Upper lobe of left lung (tissue), 6 donors: ENCODE measurements around the gene DCAKD. TPM values are rescaled to one million over a fixed set of nuclear protein-coding genes. Genes with fewer than 3 reads are reported as not detected.

Source experiments
- ATAC-seq, 2 donors: fragments of 200-7000 bp; cut with Tn5 transposase; one replicate each; pipeline ENCODE4 v1.9.1; 2022; ENCODE audit warnings: mild to moderate bottlenecking in 2 of 2, moderate library complexity in 2 of 2; ENCODE audit not compliant: low FRiP score in 2 of 2
- DNase-seq, 2 donors: peaks; one replicate each; pipeline ENCODE4 v3.0.0-alpha.2; 2019 to 2020
- H3K27ac ChIP-seq, 4 donors: fragments of 200-600 bp; sonication (generic); one replicate each; pipeline ENCODE4 v1.5.1; 2016 to 2019
- H3K27me3 ChIP-seq, 4 donors: fragments of 200-600 bp; sonication (generic); one replicate each; pipeline ENCODE4 v1.5.1; 2017 to 2019
- H3K36me3 ChIP-seq, 4 donors: fragments of 200-600 bp; sonication (generic); one replicate each; pipeline ENCODE4 v1.5.1; 2016 to 2019
- H3K4me1 ChIP-seq, 4 donors: fragments of 200-600 bp; sonication (generic); one replicate each; pipeline ENCODE4 v1.5.1; 2018 to 2019
- H3K4me3 ChIP-seq, 4 donors: fragments of 200-600 bp; sonication (generic); one replicate each; pipeline ENCODE4 v1.5.1; 2017 to 2019; ENCODE audit warnings: mild to moderate bottlenecking in 2 of 4, moderate library complexity in 1 of 4
- H3K9me3 ChIP-seq, 4 donors: fragments of 200-600 bp; sonication (generic); one replicate each; pipeline ENCODE4 v1.5.1; 2018 to 2019
- EP300 ChIP-seq, 4 donors: sonication (generic); formaldehyde crosslinking; IDR thresholded peaks; one replicate each; pipeline ENCODE4 v1.5.1; 2017; ENCODE audit warnings: antibody characterized with exemption in 4 of 4, control low read depth in 2 of 4
- POLR2A ChIP-seq, 4 donors: fragments of 450-650 bp; IDR thresholded peaks; one replicate each; pipeline ENCODE4 v1.5.1; 2016 to 2017; ENCODE audit warnings: antibody characterized with exemption in 4 of 4, mild to moderate bottlenecking in 2 of 4
- POLR2AphosphoS5 ChIP-seq, 2 donors: sonication (generic); formaldehyde crosslinking; IDR thresholded peaks; one replicate each; pipeline ENCODE4 v1.5.1; 2017; ENCODE audit warnings: antibody characterized with exemption in 2 of 2
- WGBS, 2 donors: methylation state at CpG; one replicate each; pipeline ENCODE4 v1.1.5; 2017 to 2018; 5-methylcytosine and 5-hydroxymethylcytosine counted together
- small RNA-seq, 4 donors: library from RNA; depleted of rRNA; stranded (forward); fragments of <200 nt; gene quantifications; one replicate each; pipeline ENCODE3, GENCODE V24; 2016
- total RNA-seq, 6 donors: library from RNA; depleted of rRNA in 4 of 6; stranded (reverse); fragments of >200 nt in 4 of 6; gene quantifications; one replicate each; pipeline versions ENCODE4 v1.1.0 to v1.2.1, GENCODE V29; 2016 to 2021
- TF ChIP-seq, protein P1 (sequence below), 6 experiments: fragments of 450-650 bp in 4 of 6; fragments of 200-600 bp in 2 of 6; sonication (generic) in 2 of 6; IDR thresholded peaks; one replicate each; pipeline ENCODE4 v1.5.1; 2016 to 2019; ENCODE audit warnings: antibody characterized with exemption in 6 of 6
- donor health status: DM: no; HTN: no; CAD: no; lungs with moderate emphysema.
- donor health status: DM: no; HTN: yes; CAD: no; lungs with severe emphysema.

Gene DCAKD
- total RNA-seq, 6 donors from 2014 or later: 16.0 to 29.3 (median 22.2) TPM

DNA sequence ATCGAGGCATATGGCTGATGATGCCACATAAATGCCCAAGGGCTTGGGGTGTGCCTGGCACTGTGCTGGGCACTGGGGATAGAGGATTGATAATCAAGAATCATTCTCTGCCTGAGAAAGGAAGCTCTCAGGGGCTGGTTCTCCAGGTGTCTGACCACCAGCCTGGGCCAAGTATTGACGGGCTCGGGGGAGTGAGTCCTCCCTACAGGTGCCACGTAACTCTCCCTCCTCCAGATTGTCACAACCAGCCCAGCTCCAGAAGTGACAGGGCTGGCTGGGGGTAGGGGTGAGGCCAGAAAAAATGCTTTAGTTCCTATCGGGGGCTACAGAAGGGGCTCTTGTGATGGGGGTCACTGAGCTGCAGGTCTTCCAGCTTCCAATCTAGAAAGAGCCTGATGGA is 72.6 kb downstream of the DCAKD start:
- Histone ChIP-seq H3K36me3 (no peaks in the 10 kb centered on the region), H3K27ac (no peak overlapping the region), H3K9me3 (no peaks in the 10 kb centered on the region), H3K27me3 (no peaks in the 10 kb centered on the region), H3K4me1 (peaks cover 0 to 15% (median 6%) of the 10 kb centered on the region in 4 donors), H3K4me3 (no peak overlapping the region)
- TF ChIP-seq POLR2A (IDR thresholded peaks at IDR 0.05): no peak
- TF ChIP-seq, protein P1, sequence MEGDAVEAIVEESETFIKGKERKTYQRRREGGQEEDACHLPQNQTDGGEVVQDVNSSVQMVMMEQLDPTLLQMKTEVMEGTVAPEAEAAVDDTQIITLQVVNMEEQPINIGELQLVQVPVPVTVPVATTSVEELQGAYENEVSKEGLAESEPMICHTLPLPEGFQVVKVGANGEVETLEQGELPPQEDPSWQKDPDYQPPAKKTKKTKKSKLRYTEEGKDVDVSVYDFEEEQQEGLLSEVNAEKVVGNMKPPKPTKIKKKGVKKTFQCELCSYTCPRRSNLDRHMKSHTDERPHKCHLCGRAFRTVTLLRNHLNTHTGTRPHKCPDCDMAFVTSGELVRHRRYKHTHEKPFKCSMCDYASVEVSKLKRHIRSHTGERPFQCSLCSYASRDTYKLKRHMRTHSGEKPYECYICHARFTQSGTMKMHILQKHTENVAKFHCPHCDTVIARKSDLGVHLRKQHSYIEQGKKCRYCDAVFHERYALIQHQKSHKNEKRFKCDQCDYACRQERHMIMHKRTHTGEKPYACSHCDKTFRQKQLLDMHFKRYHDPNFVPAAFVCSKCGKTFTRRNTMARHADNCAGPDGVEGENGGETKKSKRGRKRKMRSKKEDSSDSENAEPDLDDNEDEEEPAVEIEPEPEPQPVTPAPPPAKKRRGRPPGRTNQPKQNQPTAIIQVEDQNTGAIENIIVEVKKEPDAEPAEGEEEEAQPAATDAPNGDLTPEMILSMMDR (IDR thresholded peaks at IDR 0.05): no peak
- no peak for TF ChIP-seq EP300 (IDR thresholded peaks at IDR 0.05)
- no peak for TF ChIP-seq POLR2AphosphoS5 (IDR thresholded peaks at IDR 0.05)
- ATAC-seq (no peak), DNase-seq (no peak)
- WGBS, 2 donors: 86 to 93% methylated on average over 5 of the region's 5 CpGs

GRCh38 chr17:44977814-44978550 is 73.5 kb downstream of the DCAKD start:
- Histone ChIP-seq H3K36me3 (no peaks in the 10 kb centered on the region), H3K4me1 (peaks cover 0 to 15% (median 6%) of the 10 kb centered on the region in 4 donors), H3K27ac (no peak overlapping the region), H3K27me3 (no peaks in the 10 kb centered on the region), H3K9me3 (no peaks in the 10 kb centered on the region), H3K4me3 (no peak overlapping the region)
- DNase-seq: no peak
- TF ChIP-seq POLR2AphosphoS5 (IDR thresholded peaks at IDR 0.05): no peak
- no peak for TF ChIP-seq EP300 (IDR thresholded peaks at IDR 0.05)
- TF ChIP-seq, protein P1 (IDR thresholded peaks at IDR 0.05): no peak
- no peak for TF ChIP-seq POLR2A (IDR thresholded peaks at IDR 0.05)
- WGBS, 2 donors: 65 to 73% methylated on average over 7 of the region's 7 CpGs
- ATAC-seq: no peak

DNA sequence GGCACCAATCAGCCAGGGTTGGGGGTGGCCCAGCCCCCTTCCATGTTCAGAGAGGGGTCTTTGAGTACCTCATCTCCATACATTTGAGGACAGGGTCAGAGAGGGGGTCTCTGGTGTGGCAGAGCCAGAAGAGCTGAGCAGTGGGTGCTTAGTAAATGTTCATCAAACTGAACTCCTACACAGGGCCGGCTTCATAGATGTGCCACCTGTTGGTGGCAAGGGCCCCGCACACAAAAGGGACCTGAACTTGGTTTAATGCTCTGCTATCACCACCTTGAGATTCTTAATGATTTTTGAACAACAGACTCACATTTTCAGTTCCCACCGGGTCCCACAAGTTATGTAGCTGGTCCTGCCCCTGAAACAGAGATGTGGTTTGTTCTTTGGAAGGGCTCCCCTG is 74.4 kb downstream of the DCAKD start:
- DNase-seq (no peak), ATAC-seq (no peak)
- no peaks in the 10 kb centered on the region for H3K9me3 ChIP-seq
- peaks cover 0 to 15% (median 6%) of the 10 kb centered on the region in 4 donors for H3K4me1 ChIP-seq
- H3K4me3 ChIP-seq: no peak overlapping the region
- 56 to 88% methylated on average over 1 to 3 of the region's 3 CpGs for WGBS, 2 donors
- H3K36me3 ChIP-seq: no peaks in the 10 kb centered on the region
- no peak overlapping the region for H3K27ac ChIP-seq
- H3K27me3 ChIP-seq: no peaks in the 10 kb centered on the region
- TF ChIP-seq POLR2AphosphoS5 (IDR thresholded peaks at IDR 0.05) (no peak), POLR2A (IDR thresholded peaks at IDR 0.05) (no peak), EP300 (IDR thresholded peaks at IDR 0.05) (no peak)
- TF ChIP-seq, protein P1 (IDR thresholded peaks at IDR 0.05): no peak

GRCh38 chr17:44976206-44976605 is 75.2 kb downstream of the DCAKD start:
- DNase-seq: no peak
- TF ChIP-seq EP300 (IDR thresholded peaks at IDR 0.05) (no peak), POLR2A (IDR thresholded peaks at IDR 0.05) (no peak), POLR2AphosphoS5 (IDR thresholded peaks at IDR 0.05) (no peak)
- TF ChIP-seq, protein P1 (IDR thresholded peaks at IDR 0.05): no peak

More at GRCh38 chr17:44976206-44976605, 75.2 kb downstream of the DCAKD start:
- no peak for ATAC-seq
- Histone ChIP-seq H3K9me3 (no peaks in the 10 kb centered on the region), H3K4me1 (peaks cover 0 to 7% (median 3%) of the 10 kb centered on the region in 4 donors), H3K27ac (no peak overlapping the region), H3K27me3 (no peaks in the 10 kb centered on the region), H3K36me3 (no peaks in the 10 kb centered on the region), H3K4me3 (no peak overlapping the region)
- WGBS, 2 donors: 64 to 74% methylated on average over 10 to 13 of the region's 13 CpGs

Small RNA genes within 50 kb of the gene (small RNA-seq; reads per million reads assigned to genes)
- gene AC015936.2: 0 reads per million in 4 donors
- gene RF00019: 0 reads per million in 4 donors

Other genes with a start within 250 kb of the DCAKD start
- 10 to 100 TPM in 2 of 6 donors, 1 to 10 TPM in 4; 4.2 to 14.8 (median 8.6) TPM for gene GJC1, start 221.3 kb downstream of the DCAKD start, total RNA-seq
- 10 to 100 TPM in 3 of 6 donors, 1 to 10 TPM in 2, not detected in 1; 1.9 to 33.3 (median 15.9) TPM for gene HIGD1B, start 203.7 kb downstream of the DCAKD start, total RNA-seq
- 100 to 1,000 TPM in 1 of 6 donors, 10 to 100 TPM in 5; 66.6 to 146 (median 75.6) TPM for gene EFTUD2, start 152.2 kb downstream of the DCAKD start, total RNA-seq
- gene GFAP, start 136.1 kb downstream of the DCAKD start, total RNA-seq: not detected
- 1 to 10 TPM in 4 of 6 donors, under 1 TPM in 2; 0.49 to 2.9 (median 1.3) TPM for gene KIF18B, start 103.9 kb downstream of the DCAKD start, total RNA-seq
- gene C1QL1, start 83.3 kb downstream of the DCAKD start, total RNA-seq: under 1 TPM in 1 of 6 donors, not detected in 5; 0.44 TPM
- gene NMT1, start 9.7 kb upstream of the DCAKD start, total RNA-seq: 100 to 1,000 TPM in 3 of 6 donors, 10 to 100 TPM in 3; 55.1 to 132 (median 92.3) TPM
- 10 to 100 TPM; 24.2 to 65.6 (median 50.6) TPM for gene PLCD3, start 80.9 kb upstream of the DCAKD start, total RNA-seq
- 10 to 100 TPM in 5 of 6 donors, 1 to 10 TPM in 1; 9.7 to 68.1 (median 23.4) TPM for gene ACBD4, start 84.1 kb upstream of the DCAKD start, total RNA-seq
- gene HEXIM1, start 96.8 kb upstream of the DCAKD start, total RNA-seq: 10 to 100 TPM; 19.9 to 43.8 (median 32.3) TPM
- 10 to 100 TPM in 2 of 6 donors, 1 to 10 TPM in 4; 4.1 to 14.7 (median 9.3) TPM for gene HEXIM2, start 110.2 kb upstream of the DCAKD start, total RNA-seq
- 100 to 1,000 TPM in 3 of 6 donors, 10 to 100 TPM in 3; 42.9 to 119 (median 98.3) TPM for gene FMNL1, start 170.3 kb upstream of the DCAKD start, total RNA-seq
- gene SPATA32, start 210.5 kb upstream of the DCAKD start, total RNA-seq: under 1 TPM in 1 of 6 donors, not detected in 5; 0.20 TPM